Activated CD4-positive, alpha-beta T cell treated with anti-CD3 and anti-CD28 coated beads, Interleukin-2, amount 10 ng/mL, durations not matched to agents 7 days and 5 days (primary cell): ENCODE measurements around the gene OSBPL10. TPM values are rescaled to one million over a fixed set of nuclear protein-coding genes. Genes with fewer than 3 reads are reported as not detected.

ENCODE experiments used
- CTCF ChIA-PET: fragments of 350-600 bp; sonication (Branson Sonifier 250); formaldehyde crosslinking; loops from one replicate; lab custom pipeline; 2021; ENCODE audit warnings: antibody characterized with exemption; lab: Charles Lee
- POLR2A ChIA-PET: fragments of 350-600 bp; sonication (Branson Sonifier 250); formaldehyde crosslinking; loops from one replicate; lab custom pipeline; 2021; ENCODE audit warnings: antibody characterized with exemption; lab: Charles Lee
- DNase-seq: peaks from one replicate; pipeline ENCODE4 v3.0.0-alpha.2; 2020
- H3K27ac Mint-ChIP-seq: one replicate; pipeline ENCODE4 v1.8.0; 2021; ENCODE audit warnings: mild to moderate bottlenecking, moderate library complexity, mixed read lengths
- H3K27me3 Mint-ChIP-seq: one replicate; pipeline ENCODE4 v1.8.0; 2021; ENCODE audit warnings: mixed read lengths
- H3K36me3 Mint-ChIP-seq: one replicate; pipeline ENCODE4 v1.8.0; 2021; ENCODE audit warnings: low read depth, mixed read lengths
- H3K4me1 Mint-ChIP-seq: one replicate; pipeline ENCODE4 v1.8.0; 2021; ENCODE audit warnings: mixed read lengths
- H3K4me3 Mint-ChIP-seq: one replicate; pipeline ENCODE4 v1.8.0; 2021; ENCODE audit warnings: mild to moderate bottlenecking, moderate library complexity, mixed read lengths
- H3K9me3 Mint-ChIP-seq: one replicate; pipeline ENCODE4 v1.8.0; 2021; ENCODE audit warnings: mixed read lengths
- total RNA-seq, 2 experiments: library from RNA; stranded (reverse); gene quantifications; one replicate each; pipeline ENCODE4 v1.2.3, GENCODE V29; 2021

OSBPL10 gene
- total RNA-seq, 2 experiments from 2014 or later: 0.89 to 1.1 TPM

GRCh38 chr3:31753050-31753425 lies 228.0 kb downstream of the OSBPL10 start:
- CTCF ChIA-PET: interaction anchor here (1.0 to 1.6 kb wide), 4 partner anchors 8 to 79 kb away, joined by 3 to 4 read pairs (median 3); no protein-coding TSS in a partner anchor
- DNase-seq: no peak
- H3K4me3 Mint-ChIP-seq: no peak overlapping the region
- peaks cover 4% of the 10 kb centered on the region for H3K9me3 Mint-ChIP-seq
- H3K36me3 Mint-ChIP-seq: peaks cover 4% of the 10 kb centered on the region
- no peaks in the 10 kb centered on the region for H3K27me3 Mint-ChIP-seq
- H3K27ac Mint-ChIP-seq: no peak overlapping the region
- peaks cover 42% of the 10 kb centered on the region for H3K4me1 Mint-ChIP-seq
- POLR2A ChIA-PET: no interaction called here

GRCh38 chr3:31752305-31753049 lies 228.6 kb downstream of the OSBPL10 start:
- POLR2A ChIA-PET: no interaction called here
- Mint-ChIP-seq H3K36me3 (peaks cover 4% of the 10 kb centered on the region), H3K27ac (no peak overlapping the region), H3K27me3 (no peaks in the 10 kb centered on the region), H3K4me1 (peaks cover 36% of the 10 kb centered on the region), H3K9me3 (peaks cover 4% of the 10 kb centered on the region), H3K4me3 (no peak overlapping the region)
- CTCF ChIA-PET: interaction anchor here (1.0 to 1.6 kb wide), 4 partner anchors 8 to 80 kb away, joined by 3 to 4 read pairs (median 3); no protein-coding TSS in a partner anchor
- no peak for DNase-seq

- H3K27ac Mint-ChIP-seq: no peak overlapping the region
- H3K9me3 Mint-ChIP-seq: peaks cover 4% of the 10 kb centered on the region
- H3K4me3 Mint-ChIP-seq: no peak overlapping the region
- H3K36me3 Mint-ChIP-seq: peaks cover 4% of the 10 kb centered on the region
- ChIA-PET POLR2A (no interaction called here), CTCF (interaction anchor here (1.8 kb wide), 1 partner anchor 8 kb away, joined by 5 read pairs; no protein-coding TSS in a partner anchor)
- H3K27me3 Mint-ChIP-seq: no peaks in the 10 kb centered on the region
- H3K4me1 Mint-ChIP-seq: peaks cover 15% of the 10 kb centered on the region
- no peak for DNase-seq
Observed at GRCh38 chr3:31750341-31750740, 230.7 kb downstream of the OSBPL10 start.

- H3K27ac Mint-ChIP-seq: no peak overlapping the region
- ChIA-PET POLR2A (interaction anchor here (1.0 kb wide), 1 partner anchor 47 kb away, joined by 3 read pairs; no protein-coding TSS in a partner anchor), CTCF (interaction anchor here (0.5 to 1.8 kb wide), 4 partner anchors 10 to 671 kb away, joined by 3 to 5 read pairs (median 4); no protein-coding TSS in a partner anchor)
- peaks cover under 1% of the 10 kb centered on the region for H3K36me3 Mint-ChIP-seq
- H3K4me1 Mint-ChIP-seq: peaks cover 1% of the 10 kb centered on the region
- H3K4me3 Mint-ChIP-seq: no peak overlapping the region
- no peak for DNase-seq
- peaks cover 3% of the 10 kb centered on the region for H3K9me3 Mint-ChIP-seq
- H3K27me3 Mint-ChIP-seq: no peaks in the 10 kb centered on the region
Observed at GRCh38 chr3:31748933-31749295, 232.1 kb downstream of the OSBPL10 start.

GRCh38 chr3:31748281-31748932 lies 232.7 kb downstream of the OSBPL10 start:
- Mint-ChIP-seq H3K4me3 (no peak overlapping the region), H3K4me1 (no peaks in the 10 kb centered on the region), H3K27ac (no peak overlapping the region), H3K27me3 (no peaks in the 10 kb centered on the region), H3K36me3 (no peaks in the 10 kb centered on the region), H3K9me3 (peaks cover 2% of the 10 kb centered on the region)
- DNase-seq: no peak
- CTCF ChIA-PET: interaction anchor here (0.5 to 1.8 kb wide), 4 partner anchors 10 to 670 kb away, joined by 3 to 5 read pairs (median 4); no protein-coding TSS in a partner anchor
- POLR2A ChIA-PET: no interaction called here

- no peaks in the 10 kb centered on the region for H3K27me3 Mint-ChIP-seq
Observed at GRCh38 chr3:31747785-31748184, 233.3 kb downstream of the OSBPL10 start.

GRCh38 chr3:31744913-31745312 lies 236.1 kb downstream of the OSBPL10 start:
- no peak overlapping the region for H3K4me3 Mint-ChIP-seq
- peaks cover 5% of the 10 kb centered on the region for H3K9me3 Mint-ChIP-seq
- DNase-seq: no peak
- H3K36me3 Mint-ChIP-seq: no peaks in the 10 kb centered on the region
- CTCF ChIA-PET: interaction anchor here (0.6 to 0.7 kb wide), 2 partner anchors 8 to 193 kb away, joined by 3 to 4 read pairs; no protein-coding TSS in a partner anchor
- no peaks in the 10 kb centered on the region for H3K4me1 Mint-ChIP-seq
- no peak overlapping the region for H3K27ac Mint-ChIP-seq
- POLR2A ChIA-PET: interaction anchor here (0.6 kb wide), 1 partner anchor 11 kb away, joined by 5 read pairs; no protein-coding TSS in a partner anchor
- no peaks in the 10 kb centered on the region for H3K27me3 Mint-ChIP-seq

More at GRCh38 chr3:31747785-31748184, 233.3 kb downstream of the OSBPL10 start:
- no peak overlapping the region for H3K4me3 Mint-ChIP-seq
- CTCF ChIA-PET: no interaction called here
- no peaks in the 10 kb centered on the region for H3K4me1 Mint-ChIP-seq
- H3K36me3 Mint-ChIP-seq: no peaks in the 10 kb centered on the region
- H3K27ac Mint-ChIP-seq: no peak overlapping the region
- H3K9me3 Mint-ChIP-seq: peaks cover 2% of the 10 kb centered on the region
- POLR2A ChIA-PET: no interaction called here
- DNase-seq: no peak

GRCh38 chr3:31743331-31744089 lies 237.6 kb downstream of the OSBPL10 start:
- no peak overlapping the region for H3K27ac Mint-ChIP-seq

GRCh38 chr3:31740397-31740796 lies 240.7 kb downstream of the OSBPL10 start:
- no peaks in the 10 kb centered on the region for H3K4me1 Mint-ChIP-seq

More at GRCh38 chr3:31743331-31744089, 237.6 kb downstream of the OSBPL10 start:
- ChIA-PET CTCF (no interaction called here), POLR2A (no interaction called here)
- Mint-ChIP-seq H3K4me3 (no peak overlapping the region), H3K9me3 (peaks cover 5% of the 10 kb centered on the region), H3K36me3 (no peaks in the 10 kb centered on the region), H3K4me1 (no peaks in the 10 kb centered on the region), H3K27me3 (no peaks in the 10 kb centered on the region)
- DNase-seq: no peak

GRCh38 chr3:31738412-31738811 lies 242.7 kb downstream of the OSBPL10 start:
- no peak for DNase-seq
- Mint-ChIP-seq H3K9me3 (peaks cover 5% of the 10 kb centered on the region), H3K27me3 (peaks cover 4% of the 10 kb centered on the region), H3K36me3 (no peaks in the 10 kb centered on the region), H3K4me3 (no peak overlapping the region), H3K4me1 (no peaks in the 10 kb centered on the region), H3K27ac (no peak overlapping the region)
- POLR2A ChIA-PET: no interaction called here
- CTCF ChIA-PET: no interaction called here

More at GRCh38 chr3:31740397-31740796, 240.7 kb downstream of the OSBPL10 start:
- peaks cover 4% of the 10 kb centered on the region for H3K27me3 Mint-ChIP-seq
- CTCF ChIA-PET: interaction anchor here (0.7 kb wide), 1 partner anchor 712 kb away, joined by 3 read pairs; no protein-coding TSS in a partner anchor
- H3K4me3 Mint-ChIP-seq: no peak overlapping the region
- POLR2A ChIA-PET: interaction anchor here (0.6 kb wide), 1 partner anchor 19 kb away, joined by 3 read pairs; no protein-coding TSS in a partner anchor
- no peaks in the 10 kb centered on the region for H3K36me3 Mint-ChIP-seq
- peaks cover 5% of the 10 kb centered on the region for H3K9me3 Mint-ChIP-seq
- H3K27ac Mint-ChIP-seq: no peak overlapping the region
- no peak for DNase-seq

- ChIA-PET CTCF (no interaction called here), POLR2A (no interaction called here)
- Mint-ChIP-seq H3K4me1 (no peaks in the 10 kb centered on the region), H3K27me3 (peaks cover 8% of the 10 kb centered on the region), H3K36me3 (no peaks in the 10 kb centered on the region), H3K4me3 (no peak overlapping the region), H3K9me3 (no peaks in the 10 kb centered on the region), H3K27ac (no peak overlapping the region)
- no peak for DNase-seq
Observed at GRCh38 chr3:31735667-31736066, 245.4 kb downstream of the OSBPL10 start.

- no peak for DNase-seq
- CTCF ChIA-PET: interaction anchor here (0.6 kb wide), 2 partner anchors 269 to 341 kb away, joined by 3 read pairs; no protein-coding TSS in a partner anchor
- peaks cover 8% of the 10 kb centered on the region for H3K27me3 Mint-ChIP-seq
- H3K36me3 Mint-ChIP-seq: no peaks in the 10 kb centered on the region
- POLR2A ChIA-PET: no interaction called here
- no peak overlapping the region for H3K27ac Mint-ChIP-seq
- H3K9me3 Mint-ChIP-seq: no peaks in the 10 kb centered on the region
- no peak overlapping the region for H3K4me3 Mint-ChIP-seq
- H3K4me1 Mint-ChIP-seq: no peaks in the 10 kb centered on the region
Observed at GRCh38 chr3:31733234-31733667, 247.8 kb downstream of the OSBPL10 start.
